GM19455 (cell line): ENCODE measurements around the gene CCDC18.
"Not testable (repeated sequence)": the region's sequence is repeated elsewhere in the genome, so short reads cannot be mapped to it uniquely, and the experiment has no call there.

Experiments used
- ATAC-seq: cut with Tn5 transposase; IDR thresholded peaks from one replicate; pipeline ENCODE4 v1.9.1; 2021; ENCODE audit not compliant: unreplicated experiment

CCDC18 gene

GRCh38 chr1:93180723-93181613 lies at the start of gene CCDC18:
TSS of gene CCDC18 (plus strand) at chr1:93180724. CDS start at chr1:93183362, 2,638 bp downstream.
- peak; percentile 11 for ATAC-seq

- ATAC-seq = no peak
These were observed 47.9 kb upstream of the CCDC18 start for GRCh38 chr1:93132638-93133037.

- ATAC-seq = no peak
These were observed 44.1 kb upstream of the CCDC18 start for GRCh38 chr1:93136445-93136844.

GRCh38 chr1:93137604-93138292 lies 42.8 kb upstream of the CCDC18 start:
- no peak for ATAC-seq

- no peak for ATAC-seq
These were observed 40.4 kb upstream of the CCDC18 start for GRCh38 chr1:93140106-93140505.

GRCh38 chr1:93142161-93142560 lies 38.4 kb upstream of the CCDC18 start:
- no peak for ATAC-seq

- ATAC-seq = no peak
These were observed 37.4 kb upstream of the CCDC18 start for GRCh38 chr1:93143136-93143535.

- no peak for ATAC-seq
These were observed 36.8 kb upstream of the CCDC18 start for GRCh38 chr1:93143769-93144168.

- ATAC-seq = no peak
These were observed 32.5 kb upstream of the CCDC18 start for GRCh38 chr1:93148001-93148400.

- ATAC-seq = no peak
These were observed 29.8 kb upstream of the CCDC18 start for GRCh38 chr1:93150729-93151128.

GRCh38 chr1:93151474-93151873 lies 29.1 kb upstream of the CCDC18 start:
- no peak for ATAC-seq

GRCh38 chr1:93152835-93153234 lies 27.7 kb upstream of the CCDC18 start:
- no peak for ATAC-seq

GRCh38 chr1:93154898-93155297 lies 25.6 kb upstream of the CCDC18 start:
- no peak for ATAC-seq

GRCh38 chr1:93155335-93155734 lies 25.2 kb upstream of the CCDC18 start:
- no peak for ATAC-seq

- ATAC-seq = no peak
These were observed 21.2 kb upstream of the CCDC18 start for GRCh38 chr1:93159337-93159736.

- ATAC-seq = not testable (repeated sequence)
These were observed 17.2 kb upstream of the CCDC18 start for GRCh38 chr1:93163314-93163713.

- no peak for ATAC-seq
These were observed 15.7 kb upstream of the CCDC18 start for GRCh38 chr1:93164816-93165215.

GRCh38 chr1:93165895-93166294 lies 14.6 kb upstream of the CCDC18 start:
- ATAC-seq = not testable (repeated sequence)

GRCh38 chr1:93167006-93167405 lies 13.5 kb upstream of the CCDC18 start:
- no peak for ATAC-seq

GRCh38 chr1:93170141-93170678 lies 10.3 kb upstream of the CCDC18 start:
- ATAC-seq = not testable (repeated sequence)

GRCh38 chr1:93171549-93172034 lies 8.9 kb upstream of the CCDC18 start:
- no peak for ATAC-seq

GRCh38 chr1:93172778-93173177 lies 7.7 kb upstream of the CCDC18 start:
- no peak for ATAC-seq
